Sigmoid colon (tissue), 7 donors: ENCODE measurements around the gene ZSWIM6. TPM values are rescaled to one million over a fixed set of nuclear protein-coding genes. Genes with fewer than 3 reads are reported as not detected.

Source experiments
- DNase-seq: peaks from one replicate; pipeline ENCODE4 v3.0.0-alpha.2; 2019
- H3K27ac ChIP-seq, 4 donors: fragments of 200-600 bp; sonication (generic); one replicate each; pipeline ENCODE4 v1.5.1; 2016 to 2019; ENCODE audit warnings: mild to moderate bottlenecking in 1 of 4
- H3K27me3 ChIP-seq, 3 donors: fragments of 200-600 bp; sonication (generic); one replicate each; pipeline ENCODE4 v1.5.1; 2019; ENCODE audit warnings: mild to moderate bottlenecking in 1 of 3
- H3K36me3 ChIP-seq, 4 donors: fragments of 200-600 bp; sonication (generic); one replicate each; pipeline ENCODE4 v1.5.1; 2016 to 2019
- H3K4me1 ChIP-seq, 4 donors: fragments of 200-600 bp; sonication (generic); one replicate each; pipeline ENCODE4 v1.5.1; 2017 to 2019
- H3K4me3 ChIP-seq, 4 donors: fragments of 200-600 bp; sonication (generic); one replicate each; pipeline ENCODE4 v1.5.1; 2017 to 2019; ENCODE audit warnings: mild to moderate bottlenecking in 2 of 4, moderate library complexity in 1 of 4
- H3K9me3 ChIP-seq, 4 donors: fragments of 200-600 bp in 3 of 4; sonication (generic) in 3 of 4; one replicate each; pipeline versions ENCODE4 v1.5.1 to v1.6.1; 2013 to 2019
- CTCF ChIP-seq, 4 experiments: fragments of 450-650 bp in 3 of 4; fragments of 200-600 bp in 1 of 4; IDR thresholded peaks; one replicate each; pipeline ENCODE4 v1.5.1; 2016 to 2019; ENCODE audit warnings: antibody characterized with exemption in 4 of 4, mild to moderate bottlenecking in 3 of 4, moderate library complexity in 2 of 4
- EP300 ChIP-seq, 4 donors: sonication (generic); formaldehyde crosslinking; IDR thresholded peaks; one replicate each; pipeline ENCODE4 v1.6.1; 2017; ENCODE audit warnings: antibody characterized with exemption in 4 of 4
- POLR2A ChIP-seq, 2 donors: fragments of 450-650 bp; IDR thresholded peaks; one replicate each; pipeline ENCODE4 v1.6.1; 2016; ENCODE audit warnings: antibody characterized with exemption in 2 of 2, mild to moderate bottlenecking in 2 of 2, moderate library complexity in 2 of 2
- POLR2AphosphoS5 ChIP-seq, 4 donors: sonication (generic); formaldehyde crosslinking; IDR thresholded peaks; one replicate each; pipeline ENCODE4 v1.6.1; 2017; ENCODE audit warnings: antibody characterized with exemption in 4 of 4
- WGBS, 2 donors: extraction: QIAGEN DNeasy Blood & Tissue Kit; methylation state at CpG; one replicate each; pipeline ENCODE4 v1.1.7; 2013; 5-methylcytosine and 5-hydroxymethylcytosine counted together
- intact Hi-C: fragments of 100-400 bp; cut with DNase I; formaldehyde crosslinking; loops from one replicate; pipeline ENCODE4 v1.15.1; 2023
- polyA plus RNA-seq, 3 donors: library from polyadenylated mRNA; stranded (reverse); fragments of 200-250 nt; gene quantifications; one replicate each; pipeline ENCODE4 v1.2.3, GENCODE V29; 2013
- total RNA-seq, 4 donors: library from RNA; depleted of rRNA; stranded (reverse); fragments of >200 nt; gene quantifications; one replicate each; pipeline ENCODE4 v1.1.0, GENCODE V29; 2016
- donor health status: healthy with polysubstance abuse.
- donor health status: Bipolar disorder and iron deficiency.
- donor health status: healthy.

The ZSWIM6 gene
- total and polyA plus RNA-seq, 7 donors = 4.2 to 17.7 (median 11.3) TPM

GRCh38 chr5:61526207-61526519, 194.1 kb downstream of the ZSWIM6 start:
- intact Hi-C loops = no loop called here
- H3K9me3 ChIP-seq = no peaks in the 10 kb centered on the region
- no peak overlapping the region for H3K4me3 ChIP-seq
- H3K27me3 ChIP-seq = no peaks in the 10 kb centered on the region
- H3K36me3 ChIP-seq = peaks cover 0 to 31% (median 0%) of the 10 kb centered on the region in 4 donors
- DNase-seq = no peak
- TF ChIP-seq EP300 (IDR thresholded peaks at IDR 0.05) (no peak), CTCF (IDR thresholded peaks at IDR 0.05) (no peak), POLR2A (IDR thresholded peaks at IDR 0.05) (no peak), POLR2AphosphoS5 (IDR thresholded peaks at IDR 0.05) (no peak)
- H3K27ac ChIP-seq = no peak overlapping the region
- no peaks in the 10 kb centered on the region for H3K4me1 ChIP-seq
- WGBS, 2 donors = 98 to 99% methylated on average over 5 of the region's 5 CpGs

- H3K27me3 ChIP-seq = no peaks in the 10 kb centered on the region
- no peak for TF ChIP-seq POLR2AphosphoS5 (IDR thresholded peaks at IDR 0.05)
- no peak for TF ChIP-seq CTCF (IDR thresholded peaks at IDR 0.05)
- TF ChIP-seq EP300 (IDR thresholded peaks at IDR 0.05) = no peak
- TF ChIP-seq POLR2A (IDR thresholded peaks at IDR 0.05) = no peak
- peaks cover 0 to 61% (median 3%) of the 10 kb centered on the region in 4 donors for H3K36me3 ChIP-seq
- no peak for DNase-seq
- peaks cover 0 to 3% (median 0%) of the 10 kb centered on the region in 4 donors for H3K9me3 ChIP-seq
- 79 to 90% methylated on average over 4 of the region's 4 CpGs for WGBS, 2 donors
- no peak overlapping the region for H3K27ac ChIP-seq
- intact Hi-C loops = no loop called here
- peaks cover 0 to 7% (median 2%) of the 10 kb centered on the region in 4 donors for H3K4me1 ChIP-seq
- no peak overlapping the region for H3K4me3 ChIP-seq
These were observed 200.9 kb downstream of the ZSWIM6 start for GRCh38 chr5:61532983-61533382.

- no peak overlapping the region for H3K27ac ChIP-seq
- H3K36me3 ChIP-seq = peaks cover 0 to 70% (median 9%) of the 10 kb centered on the region in 4 donors
- no peaks in the 10 kb centered on the region for H3K27me3 ChIP-seq
- TF ChIP-seq EP300 (IDR thresholded peaks at IDR 0.05) (no peak), POLR2AphosphoS5 (IDR thresholded peaks at IDR 0.05) (no peak), POLR2A (IDR thresholded peaks at IDR 0.05) (no peak), CTCF (IDR thresholded peaks at IDR 0.05) (no peak)
- intact Hi-C loops = no loop called here
- peaks cover 0 to 7% (median 2%) of the 10 kb centered on the region in 4 donors for H3K4me1 ChIP-seq
- WGBS, 2 donors = 62 to 90% methylated on average over 5 of the region's 5 CpGs
- H3K9me3 ChIP-seq = peaks cover 0 to 3% (median 0%) of the 10 kb centered on the region in 4 donors
- DNase-seq = no peak
- no peak overlapping the region for H3K4me3 ChIP-seq
These were observed 202.6 kb downstream of the ZSWIM6 start for GRCh38 chr5:61534481-61535267.

- Histone ChIP-seq H3K4me3 (no peak overlapping the region), H3K27me3 (no peaks in the 10 kb centered on the region), H3K27ac (no peak overlapping the region), H3K4me1 (peaks cover 0 to 7% (median 2%) of the 10 kb centered on the region in 4 donors), H3K9me3 (peaks cover 0 to 3% (median 0%) of the 10 kb centered on the region in 4 donors), H3K36me3 (peaks cover 0 to 70% (median 13%) of the 10 kb centered on the region in 4 donors)
- no peak for DNase-seq
- TF ChIP-seq CTCF (IDR thresholded peaks at IDR 0.05) = no peak
- no peak for TF ChIP-seq POLR2A (IDR thresholded peaks at IDR 0.05)
- intact Hi-C loops = no loop called here
- WGBS, 2 donors = 96 to 97% methylated on average over 7 of the region's 7 CpGs
These were observed 203.8 kb downstream of the ZSWIM6 start for GRCh38 chr5:61535828-61536227.
